ENCODE results near the gene ARFGAP1. TPM values are rescaled to one million over a fixed set of nuclear protein-coding genes. Genes with fewer than 3 reads are reported as not detected.
A peak's percentile ranks its signal among the peaks of the same experiment; 100 is the strongest.

ARFGAP1 gene
- total and polyA plus RNA-seq, 2 of the 8 experiments (the other 6 are each of a cell fraction or from before 2014, with no cell fraction given), result 93.7 to 100 TPM

GRCh38 chr20:63308218-63308911 lies 35.8 kb downstream of the ARFGAP1 start:
- POLR2A ChIA-PET (ENCODE audit: partially characterized antibody), result interaction anchor here (1.0 to 1.6 kb wide), 3 partner anchors 14 to 17 kb away, joined by 3 to 6 read pairs (median 3); partner anchors contain the start of gene COL20A1
- Histone ChIP-seq H3K56ac (replicated peaks; ENCODE audit: insufficient read length, low read depth, low read length) (no peak overlapping the region), H2BK12ac (ENCODE audit: low read depth, low read length) (0 out of 2 replicates have a peak overlapping the region, but pooled peaks have one; percentile 27), H3K9ac (replicated peaks in 1 of 4; ENCODE audit: extremely low read depth in 1 of 4, low read depth in 3 of 4, low read length in 3 of 4) (no peak overlapping the region), H2BK20ac (ENCODE audit: low read length) (no peak overlapping the region), H4K5ac (ENCODE audit: insufficient read length, low read depth, low read length) (no peak overlapping the region), H4K20me1 (replicated peaks in 1 of 2; ENCODE audit: control insufficient read depth in 1 of 2, insufficient read depth in 2 of 2, low read length in 2 of 2) (no peaks in the 10 kb centered on the region), H4K8ac (ENCODE audit: extremely low read depth, insufficient read depth, low read length) (no peak overlapping the region; the same call in 1 of the 2 replicates), H3K4me3 (ENCODE audit: extremely low read depth in 1 of 4, insufficient read depth in 2 of 4, low read depth in 3 of 4, low read length in 4 of 4) (no peak overlapping the region), H3K27ac (ENCODE audit: low read depth, low read length) (no peak overlapping the region), H3K14ac (ENCODE audit: insufficient read length) (no peak overlapping the region), H2BK15ac (ENCODE audit: low read length) (no peak overlapping the region), H4K91ac (replicated peaks; ENCODE audit: insufficient read length, low read length) (no peak overlapping the region), H3K4ac (replicated peaks; ENCODE audit: insufficient read length, low read depth, low read length) (no peak overlapping the region), H2AK5ac (ENCODE audit: low read depth, low read length) (peak overlapping the region; percentile 39; the same call in 1 of the 2 replicates), H2BK5ac (ENCODE audit: low read depth, low read length) (no peak overlapping the region), H3K36me3 (ENCODE audit: control insufficient read depth in 2 of 4, insufficient read depth in 4 of 4, low read length in 3 of 4) (no peaks in the 10 kb centered on the region; a peak in 1 of 8 replicates), H2BK120ac (replicated peaks; ENCODE audit: low read depth, low read length) (no peak overlapping the region), H3K27me3 (replicated peaks in 1 of 4; ENCODE audit: control insufficient read depth in 3 of 4, extremely low read depth in 1 of 4, insufficient read depth in 3 of 4, low read length in 3 of 4) (no peaks in the 10 kb centered on the region), H3K23me2 (ENCODE audit: low read depth, low read length) (no peaks in the 10 kb centered on the region), H3K18ac (ENCODE audit: extremely low read depth, low read length) (no peak overlapping the region), H3K9me3 (ENCODE audit: insufficient read depth in 2 of 2, low read depth in 1 of 2, low read length in 1 of 2) (no peaks in the 10 kb centered on the region), H3K4me2 (ENCODE audit: insufficient read depth in 1 of 2, low read depth in 2 of 2, low read length in 2 of 2) (no peak overlapping the region), H3K79me2 (ENCODE audit: control insufficient read depth in 1 of 2, insufficient read depth in 2 of 2, low read length in 2 of 2) (no peaks in the 10 kb centered on the region), H3K79me1 (ENCODE audit: low read depth, low read length) (no peaks in the 10 kb centered on the region), H2AFZ (ENCODE audit: low read length) (no peak overlapping the region), H3K23ac (ENCODE audit: insufficient read length) (no peak overlapping the region), H3K4me1 (replicated peaks in 1 of 4; ENCODE audit: control insufficient read depth in 3 of 4, insufficient read depth in 4 of 4, low read length in 3 of 4) (no peaks in the 10 kb centered on the region; a peak in 2 of 7 replicates)
- DNase-seq (ENCODE audit: low read depth in 1 of 2, low spot score in 2 of 2) (no peak), FAIRE-seq (no peak)
- TF ChIP-seq KDM1A (IDR thresholded peaks at IDR 0.05; ENCODE audit: borderline replicate concordance, low read length), result no peak
- TF ChIP-seq FOSL1 (IDR thresholded peaks at IDR 0.05; ENCODE audit: insufficient read depth, low read depth, low read length), result no peak
- TF ChIP-seq ZNF274 (IDR thresholded peaks at IDR 0.05; ENCODE audit: borderline replicate concordance, extremely low read depth, low read length), result no peak
- no peak for TF ChIP-seq MAFK (IDR thresholded peaks at IDR 0.05; ENCODE audit: low read depth, low read length)
- WGBS, 2 experiments (ENCODE audit: extremely low coverage in 1 of 2, insufficient coverage in 1 of 2, insufficient read length in 1 of 2, insufficient replicate concordance in 2 of 2, low coverage in 1 of 2, low lambda C conversion rate in 2 of 2, missing lambda C conversion rate in 1 of 2), result 94% methylated on average over 27 of the region's 30 CpGs; no CpG with 5 or more reads in 1 of the 2 experiments
- CTCF ChIA-PET (ENCODE audit: partially characterized antibody), result interaction anchor here (0.8 to 6.5 kb wide), 37 partner anchors 11 to 737 kb away, joined by 3 to 230 read pairs (median 6); partner anchors contain the start of genes ARFGAP1, CHRNA4 and COL20A1
